IPS-NIHi7 (cell line): ENCODE results near the gene NHLRC4.

Source experiments
- DNase-seq: peaks from one replicate; pipeline ENCODE4 v3.0.0; 2012; ENCODE audit warnings: mixed read lengths; ENCODE audit errors: extremely low spot score

The NHLRC4 gene

GRCh38 chr16:565419-566330, 1.1 kb upstream of the NHLRC4 start:
- DNase-seq, result no peak

GRCh38 chr16:567373-568256, 810 bp downstream of the NHLRC4 start:
- DNase-seq, result no peak

- DNase-seq, result no peak
Measured at GRCh38 chr16:568401-569258, 1.8 kb downstream of the NHLRC4 start.

GRCh38 chr16:569445-570254, 2.8 kb downstream of the NHLRC4 start, which contains the start of gene PIGQ:
Gene PIGQ (plus strand): TSS chr16:569968. CDS start chr16:574075, 4,107 bp downstream.
- peak; percentile 88 for DNase-seq

GRCh38 chr16:572865-573650, 6.3 kb downstream of the NHLRC4 start:
- DNase-seq, result no peak

GRCh38 chr16:574021-574760, 7.4 kb downstream of the NHLRC4 start:
- DNase-seq, result no peak

- DNase-seq, result no peak
Measured at GRCh38 chr16:575354-576196, 8.8 kb downstream of the NHLRC4 start.

- DNase-seq, result no peak
Measured at GRCh38 chr16:576197-576822, 9.5 kb downstream of the NHLRC4 start.

GRCh38 chr16:576823-577201, 10.0 kb downstream of the NHLRC4 start:
- no peak for DNase-seq

GRCh38 chr16:577796-578195, 11.0 kb downstream of the NHLRC4 start:
- no peak for DNase-seq

- DNase-seq, result no peak
Measured at GRCh38 chr16:578232-578869, 11.5 kb downstream of the NHLRC4 start.

GRCh38 chr16:578870-579405, 12.1 kb downstream of the NHLRC4 start:
- DNase-seq, result peak; percentile 85

GRCh38 chr16:580141-580945, 13.5 kb downstream of the NHLRC4 start:
- DNase-seq, result no peak

GRCh38 chr16:580946-581498, 14.2 kb downstream of the NHLRC4 start:
- DNase-seq, result no peak

- DNase-seq, result no peak
Measured at GRCh38 chr16:582218-582613, 15.4 kb downstream of the NHLRC4 start.
